Pons (tissue), 1 donor: ENCODE data around the gene NRG2.
A peak's percentile ranks its signal among the peaks of the same experiment; 100 is the strongest.

Source experiments
- DNase-seq: peaks from one replicate; pipeline ENCODE4 v3.0.0-alpha.2; 2016; ENCODE audit warnings: low spot score

The NRG2 gene

GRCh38 chr5:140007311-140007710 lies 35.8 kb downstream of the NRG2 start:
- DNase-seq = no peak

DNA sequence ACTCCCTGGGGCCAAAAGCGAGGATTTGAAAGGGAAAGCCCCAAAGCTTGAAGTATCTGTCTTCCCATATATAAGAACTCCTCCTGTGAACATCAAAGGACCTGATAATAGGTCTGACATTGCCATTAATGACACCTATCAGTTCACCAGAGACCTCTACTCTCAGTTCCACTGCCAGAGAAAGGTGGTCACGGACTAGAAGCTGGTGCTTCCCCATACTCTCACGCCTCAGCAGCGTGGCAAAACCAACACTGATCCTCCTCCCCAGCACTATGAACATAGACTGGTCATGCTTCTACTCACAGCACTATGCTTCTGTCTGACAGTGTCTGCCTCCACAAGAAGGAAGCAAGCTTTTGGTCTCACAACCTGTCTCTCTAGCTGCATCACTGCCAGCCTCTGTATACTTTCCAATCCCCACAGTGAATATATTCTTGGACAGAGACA lies 37.9 kb downstream of the NRG2 start:
- no peak for DNase-seq

DNA sequence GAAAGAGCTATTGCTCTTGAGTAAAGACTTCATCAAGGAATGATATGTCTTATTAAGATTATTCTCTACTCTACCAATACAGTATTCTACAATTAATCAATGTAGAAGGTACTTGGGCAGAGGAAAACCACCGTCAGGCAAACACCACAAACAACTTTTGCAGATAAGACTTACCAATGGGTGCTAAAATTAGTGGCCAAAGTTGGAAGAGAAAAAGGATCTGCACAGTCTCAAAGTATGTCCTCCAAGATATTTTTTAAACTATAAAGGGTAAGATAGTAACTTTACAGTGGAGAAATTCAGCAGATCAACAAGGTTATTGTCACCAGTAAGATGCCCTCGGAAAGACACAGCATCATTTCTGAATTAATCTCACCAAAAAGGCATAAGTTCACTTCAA lies 38.9 kb downstream of the NRG2 start:
- DNase-seq = no peak

DNA sequence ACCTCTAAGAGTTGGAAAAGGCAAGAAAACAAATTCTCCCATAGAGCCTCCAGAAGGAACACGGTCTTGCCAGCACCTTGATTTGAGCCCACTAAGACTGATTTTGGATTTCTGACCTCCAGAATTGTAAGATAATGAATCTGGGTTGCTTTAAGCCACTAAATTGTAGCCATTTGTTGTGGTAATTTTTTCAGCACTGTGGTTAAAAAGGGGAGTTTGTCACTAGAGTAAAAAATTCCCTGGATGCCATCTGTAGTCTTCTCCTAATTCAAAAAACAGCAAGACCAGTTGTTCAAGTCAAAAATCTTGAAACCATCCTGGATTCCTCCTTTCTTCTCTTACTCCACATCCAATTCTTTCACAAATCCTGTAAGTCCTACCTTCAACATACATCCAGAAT lies 39.6 kb downstream of the NRG2 start:
- no peak for DNase-seq

- DNase-seq = no peak
These were observed 42.8 kb downstream of the NRG2 start for GRCh38 chr5:140000332-140000731.

- no peak for DNase-seq
These were observed 44.3 kb downstream of the NRG2 start for GRCh38 chr5:139998837-139999236.

GRCh38 chr5:139997276-139997675 lies 45.8 kb downstream of the NRG2 start:
- no peak for DNase-seq

- DNase-seq = no peak
These were observed 47.2 kb downstream of the NRG2 start for GRCh38 chr5:139995929-139996328.

GRCh38 chr5:139994234-139994633 lies 48.9 kb downstream of the NRG2 start:
- no peak for DNase-seq

- no peak for DNase-seq
These were observed 57.4 kb downstream of the NRG2 start for GRCh38 chr5:139985733-139986132.

GRCh38 chr5:139985290-139985689 lies 57.8 kb downstream of the NRG2 start:
- DNase-seq = no peak

- no peak for DNase-seq
These were observed 58.3 kb downstream of the NRG2 start for GRCh38 chr5:139984816-139985215.

DNA sequence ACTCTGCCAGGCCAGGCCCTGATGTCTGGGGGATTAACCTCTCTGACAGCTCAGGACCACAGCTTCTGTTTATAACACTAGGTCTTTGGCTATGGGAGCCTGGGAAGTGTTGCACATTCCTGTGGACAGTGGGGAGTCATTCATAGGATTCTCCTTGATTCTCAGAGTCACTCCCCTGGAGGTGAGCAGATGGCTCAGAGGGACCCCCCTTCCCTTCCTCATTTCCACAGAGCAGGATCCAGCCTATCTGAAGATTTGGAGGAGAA lies 60.2 kb downstream of the NRG2 start:
- DNase-seq = no peak

DNA sequence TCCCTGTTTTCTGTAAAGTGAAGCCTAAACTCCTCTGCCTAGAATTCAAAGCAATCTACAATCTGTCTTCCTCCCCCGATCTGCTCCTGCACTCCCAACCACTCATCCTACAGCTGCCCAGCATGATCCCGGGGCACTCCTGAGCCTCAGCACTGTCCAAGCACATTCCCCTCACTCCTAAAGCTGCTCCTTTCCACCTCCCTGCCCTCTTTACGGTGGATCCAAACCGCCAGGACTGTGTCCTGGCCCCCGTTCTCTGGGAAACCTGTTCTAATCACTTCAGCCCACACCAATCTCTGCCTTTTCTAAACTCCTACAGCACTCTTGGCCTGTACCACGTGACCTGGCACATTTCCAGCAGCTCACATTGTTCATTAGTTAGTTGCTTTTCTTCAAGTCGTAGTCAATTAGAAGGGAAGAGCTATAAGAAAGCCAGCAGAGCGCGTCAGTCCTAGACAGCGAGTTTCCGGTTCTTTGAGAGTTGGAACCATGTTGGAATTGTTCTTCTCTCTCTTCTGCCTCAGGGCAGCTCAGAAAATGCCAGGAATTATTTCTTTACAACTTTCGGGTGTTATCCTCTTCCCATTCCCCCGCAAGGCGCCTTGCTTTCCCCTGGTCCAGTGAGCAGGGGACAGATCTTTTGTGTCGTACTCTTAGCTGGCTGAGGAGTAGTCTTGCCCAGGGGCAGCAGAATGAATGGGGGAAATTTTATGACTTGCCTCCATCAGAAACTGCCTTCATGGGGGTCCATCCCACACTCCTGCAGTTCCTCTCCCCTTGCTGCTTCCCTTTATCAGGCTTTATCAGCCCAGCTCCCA lies 60.7 kb downstream of the NRG2 start:
- no peak for DNase-seq

DNA sequence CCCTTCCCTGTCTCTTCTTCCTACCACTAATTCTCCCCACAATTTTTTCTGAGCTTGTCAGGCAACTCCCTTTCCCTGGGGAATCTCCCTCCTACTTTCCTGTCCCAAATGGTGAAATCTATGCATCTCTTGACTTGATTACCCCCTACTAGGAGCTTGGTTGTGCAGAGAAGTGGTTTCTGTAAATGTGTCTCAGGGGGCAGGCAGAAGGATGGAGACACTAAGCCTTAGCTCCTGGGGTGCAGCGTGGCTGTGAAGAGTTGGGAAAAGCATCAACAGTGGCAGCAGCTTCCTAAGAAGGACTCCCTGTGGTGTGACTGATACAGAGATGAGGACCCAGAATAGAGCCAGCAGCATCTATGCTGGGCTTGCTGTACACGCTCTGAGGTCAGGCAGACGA lies 62.3 kb downstream of the NRG2 start:
- DNase-seq = no peak

- no peak for DNase-seq
These were observed 63.2 kb downstream of the NRG2 start for GRCh38 chr5:139979943-139980342.

- DNase-seq = no peak
These were observed 63.6 kb downstream of the NRG2 start for GRCh38 chr5:139979518-139979917.

DNA sequence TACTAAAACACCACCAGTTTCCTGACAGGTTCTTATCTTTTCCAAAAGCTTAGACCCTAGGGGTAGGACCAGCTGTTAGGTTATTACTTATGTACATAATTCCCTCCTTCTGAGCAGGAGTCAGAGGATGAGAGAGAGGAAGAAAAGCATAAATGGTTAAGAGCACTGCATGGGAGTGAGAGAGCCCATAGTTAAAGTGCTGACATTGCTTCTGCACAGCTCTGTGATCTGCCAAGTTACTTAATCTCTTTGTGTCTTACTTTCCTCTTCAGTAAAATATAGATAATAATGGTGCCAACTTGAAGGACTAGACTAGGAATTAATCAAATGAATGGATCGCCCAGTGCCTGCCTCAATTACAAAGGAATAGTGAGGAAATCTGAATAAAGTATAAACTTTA lies 66.4 kb downstream of the NRG2 start:
- no peak for DNase-seq

DNA sequence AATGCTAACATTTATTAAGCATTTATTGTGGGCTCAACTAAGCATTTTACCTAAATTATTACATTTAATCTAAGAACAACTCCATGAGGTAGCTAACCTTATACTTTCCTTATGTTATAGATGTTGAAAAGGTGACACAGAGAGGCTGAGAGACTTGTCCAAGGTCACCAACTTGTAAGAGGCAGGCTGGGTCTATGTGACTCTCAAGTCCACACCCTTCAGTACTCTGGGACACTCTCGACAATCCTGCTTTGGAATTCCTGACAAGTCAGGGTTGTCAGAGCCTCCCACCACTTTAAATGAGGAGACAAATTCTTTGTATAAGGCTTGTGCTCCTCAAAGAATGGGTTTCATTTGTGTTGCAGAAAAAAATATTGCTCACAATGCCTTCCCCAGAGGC lies 67.2 kb downstream of the NRG2 start:
- DNase-seq = no peak

DNA sequence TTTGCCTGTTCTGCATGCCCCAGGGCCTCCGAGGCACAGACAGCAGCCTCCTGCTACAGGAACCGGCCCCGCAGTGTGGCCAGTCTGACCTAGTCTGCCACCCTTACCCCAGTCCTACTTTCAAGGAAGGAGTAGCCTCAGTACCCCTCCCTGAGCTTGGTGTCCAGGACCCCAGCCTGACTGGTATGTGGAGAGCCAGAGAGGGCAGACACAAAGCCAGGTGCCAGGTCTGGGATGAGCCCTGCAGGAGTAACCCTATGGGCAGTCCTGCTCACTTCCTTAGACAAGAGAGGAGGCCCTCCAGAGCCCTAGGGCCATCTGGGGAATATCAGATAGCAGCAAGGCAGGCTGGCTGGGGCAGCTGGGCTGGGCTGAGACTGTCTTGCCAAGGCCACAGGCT lies 67.8 kb downstream of the NRG2 start:
- DNase-seq = no peak

DNA sequence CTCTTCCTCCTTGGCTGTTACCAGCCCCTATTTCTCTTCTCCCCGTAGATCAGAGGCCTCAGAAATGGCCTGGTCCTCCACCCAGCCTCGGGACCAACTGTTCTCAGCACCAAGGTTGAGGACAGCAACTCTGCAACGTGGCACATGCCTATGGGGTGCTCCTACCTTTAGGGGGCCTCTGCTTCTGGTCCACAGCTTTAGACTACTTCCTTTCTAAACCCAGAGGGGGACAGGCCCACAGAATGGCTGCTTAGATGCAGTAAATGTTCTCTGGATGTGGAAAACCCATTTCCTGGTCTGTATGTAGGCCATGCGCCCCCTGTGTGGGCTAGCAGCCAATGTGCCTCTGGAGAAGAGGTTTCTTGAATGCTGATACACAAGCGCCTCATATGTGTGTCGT lies 68.4 kb downstream of the NRG2 start:
- no peak for DNase-seq

DNA sequence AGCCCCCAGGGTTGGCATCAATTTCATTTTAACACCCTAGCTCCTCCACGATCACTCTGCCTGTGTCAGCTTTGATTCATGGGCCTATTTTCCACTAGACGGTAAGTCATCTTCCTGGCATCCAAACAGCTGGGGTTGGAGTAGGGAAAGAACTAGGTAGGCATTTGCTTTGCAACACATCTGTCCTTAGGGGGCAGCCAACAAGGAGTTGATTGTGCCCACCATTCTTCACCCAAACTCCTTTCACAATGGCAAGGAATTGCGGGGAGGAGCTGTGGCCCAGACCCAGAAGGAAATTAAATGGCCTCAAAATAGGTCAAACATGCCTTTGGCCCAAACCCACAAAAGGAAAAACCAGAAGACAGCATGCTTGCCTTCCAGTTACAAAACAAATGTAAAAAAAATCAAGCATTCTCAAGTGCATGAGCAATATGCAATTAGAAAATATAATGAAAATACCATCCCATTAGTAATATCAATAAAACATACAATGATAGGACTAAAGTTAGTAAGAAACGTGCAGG lies 71.8 kb downstream of the NRG2 start:
- no peak for DNase-seq

DNA sequence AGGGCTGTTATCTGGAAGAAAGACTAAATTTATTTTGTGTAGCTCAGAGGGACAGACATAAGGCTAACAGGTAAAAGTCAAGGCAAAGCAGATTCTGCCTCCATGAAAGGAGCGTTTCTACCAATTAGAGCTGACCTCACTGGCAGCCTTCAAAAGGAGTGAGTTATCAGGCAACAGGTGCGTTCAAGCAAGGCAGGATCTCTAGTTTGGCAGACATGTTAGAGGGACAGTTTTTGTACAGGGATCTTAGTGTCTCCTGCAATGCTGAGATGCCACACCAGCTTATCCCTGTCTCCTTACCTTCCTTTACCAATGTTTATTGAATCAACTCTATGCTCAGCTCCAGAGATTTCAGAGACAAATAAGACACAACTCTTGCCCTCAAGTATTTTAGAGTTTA lies 73.8 kb downstream of the NRG2 start:
- no peak for DNase-seq

GRCh38 chr5:139968547-139969261 lies 74.4 kb downstream of the NRG2 start:
- DNase-seq = peak; percentile 70
